PC-9 (cell line): ENCODE data around the gene REPS2. TPM values are rescaled to one million over a fixed set of nuclear protein-coding genes. Genes with fewer than 3 reads are reported as not detected.

Experiments
- BruUV-seq: library from RNA; stranded (reverse); fragments of 400-500 nt; replicated peaks from 2 replicates; lab custom pipeline; 2021; lab: Mats Ljungman, UMichigan
- CTCF ChIA-PET: fragments of 300-600 bp; sonication (Branson Sonifier 250); formaldehyde crosslinking; loops from one replicate; lab custom pipeline; 2022; ENCODE audit warnings: antibody characterized with exemption; lab: Charles Lee
- POLR2A ChIA-PET: fragments of 300-600 bp; sonication (Branson Sonifier 250); formaldehyde crosslinking; loops from one replicate; lab custom pipeline; 2022; ENCODE audit warnings: antibody characterized with exemption; ENCODE audit not compliant: unreplicated experiment; lab: Charles Lee
- DNase-seq, 2 experiments: peaks; one replicate each; pipeline versions ENCODE4 v3.0.0 to v3.0.0-alpha.2; 2015 to 2022; ENCODE audit warnings: mixed read lengths in 1 of 2
- H2AFZ ChIP-seq: fragments of 200-600 bp; sonication (generic); 2 replicates; pipeline ENCODE4 v1.8.1; 2017; ENCODE audit warnings: antibody characterized with exemption
- H3F3A ChIP-seq: fragments of 200-600 bp; sonication (generic); 2 replicates; pipeline ENCODE4 v1.8.1; 2017; ENCODE audit warnings: antibody characterized with exemption, mild to moderate bottlenecking, low read depth; ENCODE audit not compliant: insufficient read depth
- H3K27ac ChIP-seq: fragments of 200-600 bp; sonication (generic); 2 replicates; pipeline ENCODE4 v1.6.1; 2016; ENCODE audit warnings: mixed run types
- H3K27me3 ChIP-seq: fragments of 200-600 bp; sonication (generic); 2 replicates; pipeline ENCODE4 v1.6.1; 2016; ENCODE audit warnings: low read depth, mixed run types; ENCODE audit not compliant: insufficient read depth
- H3K36me3 ChIP-seq: fragments of 200-600 bp; sonication (generic); 2 replicates; pipeline ENCODE4 v1.6.1; 2016; ENCODE audit warnings: low read depth, mixed run types
- H3K4me1 ChIP-seq: fragments of 200-600 bp; sonication (generic); replicated peaks from 2 replicates; pipeline ENCODE4 v1.6.1; 2016; ENCODE audit warnings: mixed run types; ENCODE audit not compliant: insufficient read depth
- H3K4me2 ChIP-seq: fragments of 200-600 bp; sonication (generic); 2 replicates; pipeline ENCODE4 v1.6.1; 2017; ENCODE audit warnings: mixed run types
- H3K4me3 ChIP-seq: fragments of 200-600 bp; sonication (generic); 2 replicates; pipeline ENCODE4 v1.6.1; 2016; ENCODE audit warnings: mixed run types
- H3K79me2 ChIP-seq: fragments of 200-600 bp; sonication (generic); 2 replicates; pipeline ENCODE4 v1.6.1; 2017; ENCODE audit warnings: low read depth, mixed run types
- H3K9me2 ChIP-seq: fragments of 200-600 bp; sonication (generic); 2 replicates; pipeline ENCODE4 v1.8.1; 2017; ENCODE audit warnings: mild to moderate bottlenecking; ENCODE audit not compliant: insufficient read depth
- H3K9me3 ChIP-seq: fragments of 200-600 bp; sonication (generic); 2 replicates; pipeline ENCODE4 v1.8.1; 2016; ENCODE audit warnings: low read depth; ENCODE audit not compliant: insufficient read depth
- H4K20me1 ChIP-seq: fragments of 200-600 bp; sonication (generic); 2 replicates; pipeline ENCODE4 v1.8.1; 2017; ENCODE audit not compliant: insufficient read depth
- EZH2 ChIP-seq: fragments of 200-600 bp; sonication (generic); IDR thresholded peaks from 2 replicates; pipeline ENCODE4 v1.8.0; 2017; ENCODE audit warnings: antibody characterized with exemption, low read depth
- intact Hi-C: fragments of 100-400 bp; cut with micrococcal nuclease; formaldehyde crosslinking; loops from one replicate; pipeline ENCODE4 v1.10.0; 2022; ENCODE audit not compliant: unreplicated experiment
- total RNA-seq: library from RNA; stranded (reverse); gene quantifications from 2 replicates; pipeline ENCODE4 v1.2.3, GENCODE V29; 2021
- TF ChIP-seq, protein P1 (sequence below): fragments of 200-600 bp; sonication (generic); conservative IDR thresholded peaks from 2 replicates; pipeline ENCODE4 v1.6.1; 2017; ENCODE audit warnings: mixed run types, antibody characterized with exemption, mild to moderate bottlenecking, moderate library complexity

REPS2 gene
- total RNA-seq, 1 experiment from 2014 or later: 29.2 TPM

DNA sequence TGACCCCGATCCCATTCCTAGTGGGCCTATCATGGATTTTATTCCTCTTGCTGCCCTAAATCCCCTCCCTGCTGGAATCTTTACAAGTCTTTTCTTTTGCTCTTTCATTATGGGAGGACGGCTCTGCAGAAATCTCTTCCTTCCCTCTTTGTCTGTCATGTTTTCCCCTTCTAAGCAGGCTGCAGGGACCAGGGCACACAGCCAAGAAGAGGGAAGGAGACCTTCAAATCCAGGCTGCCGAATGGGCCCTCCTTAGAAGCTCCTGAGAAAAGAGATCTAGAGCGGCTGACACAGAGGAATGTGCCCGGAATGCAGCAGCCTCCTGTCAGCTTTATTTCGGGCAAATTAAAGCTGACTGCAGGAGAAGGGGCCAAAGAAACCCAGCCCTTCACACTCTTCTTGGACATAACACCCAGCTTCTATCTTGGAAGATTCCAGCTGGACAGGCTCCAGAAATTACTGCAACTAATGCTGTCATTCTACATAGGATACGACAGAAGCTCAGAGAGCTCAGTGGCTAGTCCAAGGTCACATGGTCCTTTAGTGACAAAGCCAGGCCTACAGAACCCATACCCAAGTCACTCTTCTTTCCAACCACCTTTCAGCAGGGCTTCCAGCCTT is 240.8 kb downstream of the REPS2 start:
- Histone ChIP-seq H3K4me3 (no peak overlapping the region), H3K4me2 (no peak overlapping the region), H3K9me2 (no peaks in the 10 kb centered on the region), H3K36me3 (no peaks in the 10 kb centered on the region), H2AFZ (no peak overlapping the region), H4K20me1 (no peaks in the 10 kb centered on the region), H3K27me3 (no peaks in the 10 kb centered on the region), H3K4me1 (peaks cover 15% of the 10 kb centered on the region), H3K79me2 (no peaks in the 10 kb centered on the region), H3K27ac (no peak overlapping the region), H3K9me3 (no peaks in the 10 kb centered on the region), H3F3A (no peaks in the 10 kb centered on the region)
- ChIA-PET POLR2A (no interaction called here), CTCF (no interaction called here)
- DNase-seq: no peak
- BruUV-seq: no TSS peak
- TF ChIP-seq, protein P1, sequence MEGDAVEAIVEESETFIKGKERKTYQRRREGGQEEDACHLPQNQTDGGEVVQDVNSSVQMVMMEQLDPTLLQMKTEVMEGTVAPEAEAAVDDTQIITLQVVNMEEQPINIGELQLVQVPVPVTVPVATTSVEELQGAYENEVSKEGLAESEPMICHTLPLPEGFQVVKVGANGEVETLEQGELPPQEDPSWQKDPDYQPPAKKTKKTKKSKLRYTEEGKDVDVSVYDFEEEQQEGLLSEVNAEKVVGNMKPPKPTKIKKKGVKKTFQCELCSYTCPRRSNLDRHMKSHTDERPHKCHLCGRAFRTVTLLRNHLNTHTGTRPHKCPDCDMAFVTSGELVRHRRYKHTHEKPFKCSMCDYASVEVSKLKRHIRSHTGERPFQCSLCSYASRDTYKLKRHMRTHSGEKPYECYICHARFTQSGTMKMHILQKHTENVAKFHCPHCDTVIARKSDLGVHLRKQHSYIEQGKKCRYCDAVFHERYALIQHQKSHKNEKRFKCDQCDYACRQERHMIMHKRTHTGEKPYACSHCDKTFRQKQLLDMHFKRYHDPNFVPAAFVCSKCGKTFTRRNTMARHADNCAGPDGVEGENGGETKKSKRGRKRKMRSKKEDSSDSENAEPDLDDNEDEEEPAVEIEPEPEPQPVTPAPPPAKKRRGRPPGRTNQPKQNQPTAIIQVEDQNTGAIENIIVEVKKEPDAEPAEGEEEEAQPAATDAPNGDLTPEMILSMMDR: no peak
- no peak for TF ChIP-seq EZH2
- intact Hi-C loops: no loop called here

DNA sequence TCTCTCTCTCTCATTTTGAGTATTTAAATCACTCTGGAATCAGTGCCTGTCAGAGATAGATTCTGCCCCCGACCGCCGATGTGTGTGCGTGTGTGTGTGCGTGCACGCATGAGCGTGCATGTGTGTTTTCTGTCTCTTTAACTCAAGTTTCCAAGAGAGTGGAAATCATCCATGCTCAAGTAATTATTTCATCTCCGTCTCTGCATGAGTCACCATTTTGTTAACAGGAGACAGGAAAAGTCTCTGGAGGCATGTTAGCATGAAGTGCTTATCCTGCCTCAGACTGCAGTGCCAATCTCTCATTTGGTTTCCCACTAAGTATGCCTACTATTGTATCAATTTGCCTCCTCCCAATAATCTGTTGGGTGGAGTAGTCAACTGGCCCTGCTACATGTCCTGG is 245.6 kb downstream of the REPS2 start:
- Histone ChIP-seq H3K36me3 (no peaks in the 10 kb centered on the region), H3K27ac (no peak overlapping the region), H3K4me3 (no peak overlapping the region), H3K79me2 (no peaks in the 10 kb centered on the region), H3K4me1 (peaks cover 7% of the 10 kb centered on the region; the same call in 1 of the 2 replicates), H3F3A (no peaks in the 10 kb centered on the region), H3K9me3 (no peaks in the 10 kb centered on the region), H3K4me2 (no peak overlapping the region), H4K20me1 (no peaks in the 10 kb centered on the region), H2AFZ (no peak overlapping the region), H3K27me3 (no peaks in the 10 kb centered on the region), H3K9me2 (no peaks in the 10 kb centered on the region)
- ChIA-PET CTCF (no interaction called here), POLR2A (no interaction called here)
- BruUV-seq: no TSS peak
- DNase-seq: peak in 1 of 2 experiments; percentile 34
- intact Hi-C loops: no loop called here
- TF ChIP-seq, protein P1: no peak
- no peak for TF ChIP-seq EZH2

Other genes starting within 250 kb of the REPS2 start
- 14.0 and 15.8 TPM in 2 replicates for gene CTPS2, start 234.0 kb upstream of the REPS2 start, total RNA-seq
- 29.0 and 41.2 TPM in 2 replicates for gene SYAP1, start 227.0 kb upstream of the REPS2 start, total RNA-seq
- 12.6 and 17.4 TPM in 2 replicates for gene TXLNG, start 160.2 kb upstream of the REPS2 start, total RNA-seq
- 152 and 197 TPM in 2 replicates for gene RBBP7, start 76.3 kb upstream of the REPS2 start, total RNA-seq